ENCODE measurements around the gene COL18A1. TPM values are rescaled to one million over a fixed set of nuclear protein-coding genes. Genes with fewer than 3 reads are reported as not detected.
"Not testable (repeated sequence)": the region's sequence is repeated elsewhere in the genome, so short reads cannot be mapped to it uniquely, and the experiment has no call there.

The COL18A1 gene
- total RNA-seq, 3 donors from 2014 or later (not counting 1 experiment from before 2014, with no cell fraction given): 12.3 to 22.3 (median 12.7) TPM

GRCh38 chr21:45366476-45366875 lies 38.5 kb upstream of the COL18A1 start:
- WGBS (ENCODE audit: insufficient coverage): 90% methylated on average over 17 of the region's 17 CpGs
- no peak overlapping the region for H3K27ac ChIP-seq (ENCODE audit: low read length)

GRCh38 chr21:45366931-45367401 lies 38.0 kb upstream of the COL18A1 start:
- intact Hi-C loops (cut with micrococcal nuclease): no loop called here
- Histone ChIP-seq H3K9me3 (ENCODE audit: control insufficient read depth, insufficient read depth, low read length) (no peaks in the 10 kb centered on the region), H3K27me3 (ENCODE audit: control insufficient read depth, insufficient read depth, low read length) (no peaks in the 10 kb centered on the region), H3K27ac (ENCODE audit: low read length) (no peak overlapping the region), H3K36me3 (ENCODE audit: control insufficient read depth, insufficient read depth, low read length) (no peaks in the 10 kb centered on the region), H3K4me1 (ENCODE audit: control insufficient read depth, insufficient read depth, low read length) (peaks cover 15% of the 10 kb centered on the region), H3K4me3 (ENCODE audit: low read length) (no peak overlapping the region)
- Mint-ChIP-seq H3K4me1 (peaks cover 4 to 20% of the 10 kb centered on the region in 2 donors), H3K36me3 (no peaks in the 10 kb centered on the region), H3K4me3 (no peak overlapping the region), H3K27me3 (ENCODE audit: low read depth in 2 of 2) (peaks cover 8 to 38% of the 10 kb centered on the region in 2 donors), H3K9me3 (no peaks in the 10 kb centered on the region), H3K27ac (no peak overlapping the region)
- 91% methylated on average over 14 of the region's 14 CpGs for WGBS (ENCODE audit: insufficient coverage)
- ATAC-seq (no peak), DNase-seq (no peak)
- no peak for TF ChIP-seq CTCF (IDR thresholded peaks at IDR 0.05)

More at GRCh38 chr21:45366476-45366875, 38.5 kb upstream of the COL18A1 start:
- H3K4me1 ChIP-seq (ENCODE audit: control insufficient read depth, insufficient read depth, low read length): peaks cover 15% of the 10 kb centered on the region
- no peaks in the 10 kb centered on the region for H3K27me3 ChIP-seq (ENCODE audit: control insufficient read depth, insufficient read depth, low read length)
- ATAC-seq: no peak
- peaks cover 6 to 33% of the 10 kb centered on the region in 2 donors for H3K27me3 Mint-ChIP-seq (ENCODE audit: low read depth in 2 of 2)
- no peak for TF ChIP-seq CTCF (IDR thresholded peaks at IDR 0.05)
- H3K9me3 ChIP-seq (ENCODE audit: control insufficient read depth, insufficient read depth, low read length): no peaks in the 10 kb centered on the region
- H3K36me3 ChIP-seq (ENCODE audit: control insufficient read depth, insufficient read depth, low read length): no peaks in the 10 kb centered on the region
- no peak overlapping the region for H3K4me3 Mint-ChIP-seq
- peaks cover 4 to 20% of the 10 kb centered on the region in 2 donors for H3K4me1 Mint-ChIP-seq
- intact Hi-C loops (cut with micrococcal nuclease): no loop called here
- H3K36me3 Mint-ChIP-seq: no peaks in the 10 kb centered on the region
- no peak overlapping the region for H3K4me3 ChIP-seq (ENCODE audit: low read length)
- no peak for DNase-seq
- H3K27ac Mint-ChIP-seq: no peak overlapping the region
- no peaks in the 10 kb centered on the region for H3K9me3 Mint-ChIP-seq

- Mint-ChIP-seq H3K4me1 (peaks cover 4 to 20% of the 10 kb centered on the region in 2 donors), H3K27me3 (ENCODE audit: low read depth in 2 of 2) (peaks cover 8 to 45% of the 10 kb centered on the region in 2 donors), H3K4me3 (no peak overlapping the region), H3K36me3 (no peaks in the 10 kb centered on the region), H3K9me3 (no peaks in the 10 kb centered on the region), H3K27ac (no peak overlapping the region)
- no peaks in the 10 kb centered on the region for H3K9me3 ChIP-seq (ENCODE audit: control insufficient read depth, insufficient read depth, low read length)
- no peak overlapping the region for H3K27ac ChIP-seq (ENCODE audit: low read length)
- ATAC-seq (no peak), DNase-seq (no peak)
- intact Hi-C loops (cut with micrococcal nuclease): no loop called here
- TF ChIP-seq CTCF (IDR thresholded peaks at IDR 0.05): no peak
- H3K36me3 ChIP-seq (ENCODE audit: control insufficient read depth, insufficient read depth, low read length): no peaks in the 10 kb centered on the region
- no peaks in the 10 kb centered on the region for H3K27me3 ChIP-seq (ENCODE audit: control insufficient read depth, insufficient read depth, low read length)
- H3K4me3 ChIP-seq (ENCODE audit: low read length): no peak overlapping the region
- H3K4me1 ChIP-seq (ENCODE audit: control insufficient read depth, insufficient read depth, low read length): peaks cover 15% of the 10 kb centered on the region
- WGBS (ENCODE audit: insufficient coverage): 87% methylated on average over 25 of the region's 25 CpGs
Measured at GRCh38 chr21:45367402-45368351, 37.3 kb upstream of the COL18A1 start.

- not testable (repeated sequence) for H3K27me3 ChIP-seq (ENCODE audit: control insufficient read depth, insufficient read depth, low read length); H3K4me3 Mint-ChIP-seq; H3K9me3 Mint-ChIP-seq
Measured at GRCh38 chr21:45369018-45369417, 35.9 kb upstream of the COL18A1 start.

More at GRCh38 chr21:45369018-45369417, 35.9 kb upstream of the COL18A1 start:
- WGBS (ENCODE audit: insufficient coverage): 91% methylated on average over 23 of the region's 23 CpGs
- H3K9me3 ChIP-seq (ENCODE audit: control insufficient read depth, insufficient read depth, low read length); H3K27ac Mint-ChIP-seq; H3K36me3 ChIP-seq (ENCODE audit: control insufficient read depth, insufficient read depth, low read length); ATAC-seq; H3K27ac ChIP-seq (ENCODE audit: low read length); H3K36me3 Mint-ChIP-seq; DNase-seq; H3K4me3 ChIP-seq (ENCODE audit: low read length); intact Hi-C loops (cut with micrococcal nuclease): not testable (repeated sequence)
- peaks cover 15% of the 10 kb centered on the region for H3K4me1 ChIP-seq (ENCODE audit: control insufficient read depth, insufficient read depth, low read length)
- Mint-ChIP-seq H3K4me1 (peaks cover 4 to 18% of the 10 kb centered on the region in 2 donors), H3K27me3 (ENCODE audit: low read depth in 2 of 2) (peaks cover 11 to 46% of the 10 kb centered on the region in 2 donors)
